IMR-90 (cell line): ENCODE data around the gene CALCOCO1. TPM values are rescaled to one million over a fixed set of nuclear protein-coding genes. Genes with fewer than 3 reads are reported as not detected.

Source experiments
- ATAC-seq: fragments of 200-7000 bp; cut with Tn5 transposase; 2 replicates; pipeline ENCODE4 v1.9.1; 2020; ENCODE audit warnings: low read depth, mild to moderate bottlenecking, moderate library complexity
- BruUV-seq: library from RNA; stranded (reverse); fragments of 400-500 nt; replicated peaks from 2 replicates; lab custom pipeline; 2021; lab: Mats Ljungman, UMichigan
- CTCF ChIA-PET: fragments of 300-600 bp; formaldehyde crosslinking; extraction: SDS; loops from one replicate; lab custom pipeline; 2021; ENCODE audit warnings: antibody characterized with exemption; lab: Yijun Ruan, JAX
- POLR2A ChIA-PET: fragments of 300-600 bp; sonication (Branson Sonifier 250); formaldehyde crosslinking; loops from one replicate; lab custom pipeline; 2022; ENCODE audit warnings: antibody characterized with exemption; ENCODE audit not compliant: unreplicated experiment; lab: Charles Lee
- DNase-seq: peaks from one replicate; pipeline ENCODE4 v3.0.0; 2013
- H2AFZ ChIP-seq: replicated peaks from 2 replicates; pipeline ENCODE3; 2013; ENCODE audit warnings: low read length, mild to moderate bottlenecking; ENCODE audit not compliant: poor library complexity
- H2AK5ac ChIP-seq: 2 replicates; pipeline ENCODE4 v1.6.1; 2013; ENCODE audit warnings: low read depth, low read length, inconsistent platforms
- H2AK9ac ChIP-seq: replicated peaks from 2 replicates; pipeline ENCODE3; 2013; ENCODE audit warnings: mild to moderate bottlenecking, low read depth, low read length, moderate library complexity; ENCODE audit not compliant: poor library complexity
- H2BK120ac ChIP-seq: 2 replicates; pipeline ENCODE4 v1.6.1; 2013; ENCODE audit warnings: low read depth, low read length, inconsistent platforms
- H2BK15ac ChIP-seq: 3 replicates; pipeline ENCODE4 v1.6.1; 2013; ENCODE audit warnings: low read depth, low read length, inconsistent platforms
- H2BK20ac ChIP-seq: 2 replicates; pipeline ENCODE4 v1.6.1; 2013; ENCODE audit warnings: low read depth, mild to moderate bottlenecking, inconsistent platforms, low read length, moderate library complexity
- H2BK5ac ChIP-seq: 2 replicates; pipeline ENCODE4 v1.6.1; 2013; ENCODE audit warnings: mild to moderate bottlenecking, low read depth, low read length, inconsistent platforms; ENCODE audit not compliant: poor library complexity, severe bottlenecking
- H3K14ac ChIP-seq: replicated peaks from 2 replicates; pipeline ENCODE4 v1.6.1; 2013; ENCODE audit warnings: low read depth, low read length, inconsistent platforms
- H3K18ac ChIP-seq: 2 replicates; pipeline ENCODE4 v1.6.1; 2013; ENCODE audit warnings: low read depth, low read length, control low read depth
- H3K23ac ChIP-seq: 2 replicates; pipeline ENCODE4 v1.6.1; 2013; ENCODE audit warnings: low read depth, low read length, inconsistent platforms
- H3K27ac ChIP-seq: 2 replicates; pipeline ENCODE4 v1.5.1; 2013; ENCODE audit warnings: mild to moderate bottlenecking, control low read depth, low read length; ENCODE audit not compliant: insufficient read depth
- H3K27me3 ChIP-seq: 2 replicates; pipeline ENCODE4 v1.6.1; 2013; ENCODE audit warnings: low read length; ENCODE audit not compliant: control insufficient read depth, insufficient read depth
- H3K36me3 ChIP-seq: 2 replicates; pipeline ENCODE4 v1.6.1; 2013; ENCODE audit warnings: low read length, mixed read lengths; ENCODE audit not compliant: control insufficient read depth, insufficient read depth
- H3K4ac ChIP-seq: 2 replicates; pipeline ENCODE4 v1.6.1; 2013; ENCODE audit warnings: low read depth, low read length, inconsistent platforms
- H3K4me1 ChIP-seq: 2 replicates; pipeline ENCODE4 v1.6.1; 2013; ENCODE audit warnings: low read length, mixed read lengths; ENCODE audit not compliant: control insufficient read depth, insufficient read depth
- H3K4me2 ChIP-seq: 2 replicates; pipeline ENCODE4 v1.6.1; 2013; ENCODE audit warnings: low read depth, mild to moderate bottlenecking, control low read depth, low read length, moderate library complexity
- H3K4me3 ChIP-seq: 2 replicates; pipeline ENCODE4 v1.5.1; 2013; ENCODE audit warnings: low read depth, mild to moderate bottlenecking, control low read depth, low read length, moderate library complexity; ENCODE audit not compliant: insufficient read depth
- H3K56ac ChIP-seq: 2 replicates; pipeline ENCODE4 v1.6.1; 2013; ENCODE audit warnings: low read length, inconsistent platforms; ENCODE audit not compliant: insufficient read depth; ENCODE audit errors: extremely low read depth
- H3K79me1 ChIP-seq, 2 experiments: 2 replicates each; pipeline ENCODE4 v1.6.1; 2013; ENCODE audit warnings: low read length in 2 of 2, inconsistent platforms in 1 of 2, low read depth in 1 of 2
- H3K9ac ChIP-seq: 2 replicates; pipeline ENCODE4 v1.6.1; 2013; ENCODE audit warnings: low read depth, low read length, control low read depth
- H3K9me1 ChIP-seq: 2 replicates; pipeline ENCODE4 v1.6.1; 2013; ENCODE audit warnings: low read length, inconsistent platforms; ENCODE audit not compliant: insufficient read depth
- H3K9me3 ChIP-seq: 2 replicates; pipeline ENCODE4 v1.6.1; 2013; ENCODE audit warnings: low read length; ENCODE audit not compliant: control insufficient read depth, insufficient read depth
- H4K20me1 ChIP-seq: 2 replicates; pipeline ENCODE4 v1.6.1; 2013; ENCODE audit warnings: low read length, inconsistent platforms; ENCODE audit not compliant: insufficient read depth
- H4K5ac ChIP-seq: 2 replicates; pipeline ENCODE4 v1.6.1; 2013; ENCODE audit warnings: mild to moderate bottlenecking, low read depth, low read length, control low read depth
- H4K8ac ChIP-seq, 2 experiments: 2 replicates each; pipeline ENCODE4 v1.6.1; 2013; ENCODE audit warnings: low read depth in 2 of 2, low read length in 2 of 2, control low read depth in 1 of 2, inconsistent platforms in 1 of 2
- H4K91ac ChIP-seq: 2 replicates; pipeline ENCODE4 v1.6.1; 2013; ENCODE audit warnings: low read depth, low read length, inconsistent platforms; ENCODE audit not compliant: insufficient read depth
- BHLHE40 ChIP-seq: fragments of 150-350 bp; IDR thresholded peaks from 2 replicates; pipeline ENCODE4 v1.6.1; 2016; ENCODE audit warnings: mild to moderate bottlenecking, low read depth, low read length
- CHD1 ChIP-seq: IDR thresholded peaks from 2 replicates; pipeline ENCODE4 v1.6.1; 2012; ENCODE audit warnings: low read depth, low read length, improper control_type of control experiment
- ELK1 ChIP-seq: fragments of 150-350 bp; IDR thresholded peaks from 2 replicates; pipeline ENCODE4 v1.6.1; 2016; ENCODE audit warnings: low read depth, mild to moderate bottlenecking, low read length, moderate library complexity, borderline replicate concordance
- FOS ChIP-seq: fragments of 150-350 bp; IDR thresholded peaks from 2 replicates; pipeline ENCODE4 v1.6.1; 2016; ENCODE audit warnings: low read depth, low read length
- MAZ ChIP-seq: IDR thresholded peaks from 2 replicates; pipeline ENCODE4 v1.6.1; 2012; ENCODE audit warnings: low read depth, mild to moderate bottlenecking, low read length, improper control_type of control experiment, moderate library complexity, borderline replicate concordance
- MXI1 ChIP-seq: IDR thresholded peaks from 2 replicates; pipeline ENCODE4 v1.6.1; 2012; ENCODE audit warnings: low read depth, mild to moderate bottlenecking, low read length, moderate library complexity, borderline replicate concordance
- NFE2L2 ChIP-seq: fragments of 150-350 bp; IDR thresholded peaks from 2 replicates; pipeline ENCODE4 v1.6.1; 2016; ENCODE audit warnings: low read depth, mild to moderate bottlenecking, low read length
- POLR2A ChIP-seq: IDR thresholded peaks from 2 replicates; pipeline ENCODE4 v1.6.1; 2012; ENCODE audit warnings: mild to moderate bottlenecking, low read depth, low read length
- RAD21 ChIP-seq: IDR thresholded peaks from 2 replicates; pipeline ENCODE4 v1.6.1; 2012; ENCODE audit warnings: low read length, improper control_type of control experiment
- RCOR1 ChIP-seq: IDR thresholded peaks from 2 replicates; pipeline ENCODE4 v1.6.1; 2012; ENCODE audit warnings: mild to moderate bottlenecking, low read length, improper control_type of control experiment; ENCODE audit not compliant: insufficient replicate concordance
- RFX5 ChIP-seq: IDR thresholded peaks from 2 replicates; pipeline ENCODE4 v1.8.0; 2012; ENCODE audit warnings: low read depth, mild to moderate bottlenecking, low read length, moderate library complexity
- WGBS, 2 experiments: methylation state at CpG; one replicate each; pipeline versions ENCODE4 v1.1.5 to v1.1.7; 2013; ENCODE audit warnings: missing lambda C conversion rate in 2 of 2; ENCODE audit not compliant: insufficient read length in 1 of 2; ENCODE audit errors: extremely low coverage in 2 of 2; 5-methylcytosine and 5-hydroxymethylcytosine counted together
- dilution Hi-C: fragments of 300-500 bp; cut with HindIII; formaldehyde crosslinking; loops from one replicate; pipeline ENCODE4 v1.14.3; 2018; ENCODE audit warnings: low sequenced_read_pairs; ENCODE audit not compliant: unreplicated experiment
- in situ Hi-C: fragments of 300-500 bp; cut with MboI; formaldehyde crosslinking; loops from 3 replicates; pipeline ENCODE4 v1.14.3; 2019; ENCODE audit warnings: low sequenced_read_pairs, inconsistent platforms, mixed read lengths
- intact Hi-C: fragments of 100-400 bp; cut with micrococcal nuclease; formaldehyde crosslinking; loops from 2 replicates; pipeline ENCODE4 v1.10.0; 2022
- polyA plus RNA-seq, 3 experiments: library from polyadenylated mRNA; depleted of rRNA; stranded (reverse); fragments of >200 nt; gene quantifications; 2 replicates each; pipeline ENCODE4 v1.2.3, GENCODE V29; 2012; ENCODE audit warnings: low replicate concordance in 1 of 3
- total RNA-seq: library from RNA; depleted of rRNA; stranded (reverse); fragments of >200 nt; gene quantifications from 2 replicates; pipeline ENCODE4 v1.2.3, GENCODE V29; 2012
- TF ChIP-seq, protein P1 (sequence below): fragments of 150-350 bp; IDR thresholded peaks from 2 replicates; pipeline ENCODE4 v1.6.1; 2017; ENCODE audit warnings: mild to moderate bottlenecking, antibody characterized with exemption, low read length, low read depth

Gene CALCOCO1
- total and polyA plus RNA-seq, 2 of the 4 experiments (the other 2 are of a cell fraction) = 156 to 169 TPM

GRCh38 chr12:53664936-53665335 lies 62.3 kb downstream of the CALCOCO1 start:
- Histone ChIP-seq H3K27me3 (no peaks in the 10 kb centered on the region), H3K4ac (no peak overlapping the region), H3K27ac (no peak overlapping the region), H3K9me1 (peaks cover 8% of the 10 kb centered on the region), H2BK5ac (no peak overlapping the region), H2BK15ac (no peak overlapping the region), H4K91ac (no peak overlapping the region), H3K4me2 (no peak overlapping the region), H3K36me3 (peaks cover 34% of the 10 kb centered on the region), H4K20me1 (no peaks in the 10 kb centered on the region), H3K4me1 (peaks cover 4% of the 10 kb centered on the region), H3K18ac (no peak overlapping the region), H3K9ac (no peak overlapping the region), H3K79me1 (peaks cover 8 to 20% of the 10 kb centered on the region in 2 experiments), H2AK9ac (no peak overlapping the region), H3K23ac (no peak overlapping the region), H3K14ac (no peak overlapping the region), H2BK120ac (no peak overlapping the region), H4K8ac (no peak overlapping the region), H2AFZ (no peak overlapping the region), H4K5ac (no peak overlapping the region), H3K4me3 (no peak overlapping the region), H3K56ac (no peak overlapping the region), H2BK20ac (no peak overlapping the region), H3K9me3 (no peaks in the 10 kb centered on the region), H2AK5ac (no peak overlapping the region)
- BruUV-seq = no TSS peak
- dilution Hi-C loops (no loop called here), in situ Hi-C loops (no loop called here), intact Hi-C loops (no loop called here)
- no CpG with 5 or more reads among the region's 7 CpGs for WGBS, 2 experiments
- ChIA-PET CTCF (no interaction called here), POLR2A (no interaction called here)
- TF ChIP-seq RFX5 (no peak), RAD21 (no peak), CHD1 (no peak), NFE2L2 (no peak), POLR2A (no peak), ELK1 (no peak), MAZ (no peak), BHLHE40 (no peak), RCOR1 (no peak), FOS (no peak), MXI1 (no peak)
- TF ChIP-seq, protein P1, sequence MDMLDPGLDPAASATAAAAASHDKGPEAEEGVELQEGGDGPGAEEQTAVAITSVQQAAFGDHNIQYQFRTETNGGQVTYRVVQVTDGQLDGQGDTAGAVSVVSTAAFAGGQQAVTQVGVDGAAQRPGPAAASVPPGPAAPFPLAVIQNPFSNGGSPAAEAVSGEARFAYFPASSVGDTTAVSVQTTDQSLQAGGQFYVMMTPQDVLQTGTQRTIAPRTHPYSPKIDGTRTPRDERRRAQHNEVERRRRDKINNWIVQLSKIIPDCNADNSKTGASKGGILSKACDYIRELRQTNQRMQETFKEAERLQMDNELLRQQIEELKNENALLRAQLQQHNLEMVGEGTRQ = no peak
- ATAC-seq (no peak; the same call in 1 of the 2 replicates), DNase-seq (no peak)
